SW 1271 (cell line): Measurements from ENCODE around the gene MALAT1.
A peak's percentile ranks its signal among the peaks of the same experiment; 100 is the strongest.

Experiments
- DNase-seq, 2 experiments: peaks; one replicate each; lab custom pipeline; 2025; lab: John Stamatoyannopoulos, UW

MALAT1 gene

GRCh38 chr11:65479184-65480145, 19.4 kb upstream of the MALAT1 start:
- no peak for DNase-seq

GRCh38 chr11:65482306-65482850, 16.5 kb upstream of the MALAT1 start:
- DNase-seq, result no peak

GRCh38 chr11:65485920-65486219, 13.0 kb upstream of the MALAT1 start:
- DNase-seq, result no peak

DNA sequence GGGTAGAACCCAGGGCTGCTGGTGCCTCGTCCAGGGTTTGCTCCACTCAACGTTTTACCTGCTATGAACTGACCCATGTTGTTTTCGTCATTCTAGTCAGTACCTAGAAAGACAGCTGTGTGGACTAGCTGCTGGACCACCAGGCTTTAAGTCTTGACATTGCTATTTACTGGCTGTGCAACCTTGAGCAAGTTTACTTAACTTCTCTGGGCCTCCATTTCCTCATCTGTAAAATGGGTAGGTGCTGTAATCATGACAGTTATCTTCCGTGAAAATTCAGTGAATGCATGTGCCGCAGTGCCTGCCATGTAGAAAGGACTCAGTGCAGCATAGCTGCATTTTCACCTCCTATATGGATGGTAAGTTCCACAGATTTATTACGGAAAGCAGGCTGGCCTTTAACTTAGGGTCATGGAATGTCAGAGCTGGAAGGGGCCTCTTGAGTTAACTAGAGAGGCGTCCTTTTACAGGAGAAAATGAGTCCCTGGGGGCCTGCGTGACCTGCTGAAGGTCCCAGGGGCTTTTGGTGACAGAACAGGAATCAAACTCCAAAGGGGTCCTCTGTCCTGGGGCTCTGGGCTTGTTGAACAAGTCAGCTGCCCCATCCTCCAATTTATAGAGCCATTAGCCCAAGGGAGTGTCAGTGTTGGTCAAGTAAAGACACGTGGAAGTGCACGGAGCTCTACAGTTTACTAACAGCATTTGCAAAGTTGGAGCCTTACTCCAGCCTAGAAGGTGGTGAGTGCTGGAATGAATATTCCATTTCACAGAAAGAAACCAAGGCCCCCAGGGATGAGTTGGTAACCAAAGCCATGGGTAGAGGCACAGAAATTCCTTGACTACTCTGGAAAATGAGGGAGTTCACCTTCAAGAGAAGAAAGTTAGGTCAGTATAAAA, 12.0 kb upstream of the MALAT1 start:
- DNase-seq, result no peak

DNA sequence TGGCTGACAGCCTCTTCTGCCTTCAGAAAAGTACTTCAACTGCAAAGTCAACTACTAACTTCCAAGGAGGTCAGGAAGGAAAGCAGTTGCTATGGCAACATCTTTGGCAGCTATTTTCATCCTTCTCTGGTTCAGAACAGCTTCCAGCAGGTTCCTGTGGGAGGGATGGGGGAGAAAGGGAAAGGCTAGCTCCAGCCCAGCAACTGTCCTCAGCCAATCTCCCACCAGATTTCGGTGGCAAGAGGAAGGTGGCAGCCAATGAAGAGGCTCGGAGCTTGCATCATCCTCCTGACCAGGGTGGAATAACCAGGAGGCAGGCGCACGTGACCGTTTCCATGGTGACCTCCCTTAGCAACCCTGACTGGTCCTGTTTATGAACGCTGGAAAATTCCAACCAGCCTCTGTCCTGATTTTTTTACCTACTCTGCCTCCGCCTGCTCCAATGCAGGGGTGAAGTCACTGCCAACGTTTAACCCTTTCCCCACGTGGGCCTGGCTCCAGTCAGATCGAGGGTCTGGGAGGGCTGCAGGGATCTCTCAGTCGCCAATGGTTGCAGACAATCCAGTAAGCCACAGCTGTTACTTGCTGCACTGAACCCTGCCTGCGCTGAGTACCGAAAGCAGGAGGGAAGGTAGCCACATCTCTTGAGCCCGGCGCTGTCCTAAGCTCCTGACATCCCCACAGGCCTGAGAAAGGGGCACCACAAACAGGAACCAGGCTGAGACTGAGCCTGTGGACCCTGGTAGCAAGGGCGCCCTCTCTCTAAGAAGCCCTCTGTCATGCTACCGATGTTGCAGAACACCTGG, 11.2 kb upstream of the MALAT1 start:
- DNase-seq, result peak; percentile 95 to 99

DNA sequence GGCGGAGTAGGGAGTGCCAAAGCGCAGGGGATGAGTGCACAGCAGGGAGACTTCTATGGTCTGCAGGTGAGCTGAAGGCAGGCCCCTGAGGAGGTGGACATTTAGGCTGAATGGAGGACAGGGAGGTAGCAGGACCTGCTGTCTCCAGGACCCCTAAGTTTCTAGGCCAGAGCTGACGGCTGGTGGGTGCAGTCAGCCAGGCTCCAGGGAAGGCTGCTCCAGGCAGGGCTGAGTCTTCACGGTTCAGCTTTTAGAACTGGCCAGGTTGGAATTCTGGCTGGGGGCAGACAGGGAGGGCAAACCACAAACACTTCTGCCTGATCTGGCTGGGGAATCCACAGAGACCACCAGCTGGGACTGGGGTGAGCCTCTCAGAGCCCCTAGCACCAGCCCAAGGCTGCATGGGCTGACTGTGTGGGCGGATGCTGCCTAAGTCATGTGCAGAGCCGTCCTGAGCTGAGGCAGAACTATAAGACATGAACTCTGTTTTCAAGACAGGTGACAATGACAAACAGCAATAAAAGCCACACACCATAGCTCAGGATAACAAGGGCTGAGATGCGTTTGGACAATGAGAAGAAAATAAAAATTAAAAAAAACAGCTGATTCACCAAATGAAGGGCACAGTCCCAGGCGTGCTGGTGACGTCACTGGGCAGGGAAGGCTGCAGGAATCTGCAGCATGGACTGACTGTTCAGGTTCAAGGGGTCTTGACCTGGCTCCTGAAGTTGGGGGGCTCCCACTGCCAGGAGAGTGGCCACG, 10.4 kb upstream of the MALAT1 start:
- no peak for DNase-seq

GRCh38 chr11:65489035-65489705, 9.7 kb upstream of the MALAT1 start:
- DNase-seq, result peak in 1 of 2 experiments; percentile 68

DNA sequence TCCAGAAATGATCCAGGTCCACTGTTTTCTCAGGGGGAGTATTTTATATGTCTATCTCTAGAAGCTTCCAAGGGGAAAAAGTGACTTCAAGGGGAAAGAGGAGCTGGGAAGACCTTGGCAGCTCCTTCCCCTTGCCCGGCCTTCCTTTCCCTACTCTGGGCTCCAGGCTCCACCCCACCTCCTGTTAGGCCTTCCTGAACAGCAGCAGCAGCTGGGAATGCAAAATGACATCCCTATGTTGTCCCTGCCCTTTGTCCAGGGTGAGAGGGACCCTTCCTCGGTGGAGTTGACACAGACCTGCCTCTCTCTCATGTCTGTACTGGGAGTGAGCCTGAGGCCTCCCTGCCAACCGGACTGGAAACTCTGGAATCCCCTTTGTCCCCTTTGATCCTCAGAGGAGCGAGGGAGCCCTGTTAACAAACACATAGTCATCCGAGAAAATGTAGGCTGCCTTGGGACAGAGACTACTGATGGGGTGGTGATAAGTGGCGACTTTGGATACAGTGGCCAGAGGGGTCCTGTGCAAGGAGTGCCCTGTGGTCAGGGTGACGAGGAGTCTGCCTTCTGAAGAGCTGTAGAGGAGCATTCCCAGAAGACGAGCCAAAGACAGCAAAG, 9.0 kb upstream of the MALAT1 start:
- DNase-seq, result no peak

DNA sequence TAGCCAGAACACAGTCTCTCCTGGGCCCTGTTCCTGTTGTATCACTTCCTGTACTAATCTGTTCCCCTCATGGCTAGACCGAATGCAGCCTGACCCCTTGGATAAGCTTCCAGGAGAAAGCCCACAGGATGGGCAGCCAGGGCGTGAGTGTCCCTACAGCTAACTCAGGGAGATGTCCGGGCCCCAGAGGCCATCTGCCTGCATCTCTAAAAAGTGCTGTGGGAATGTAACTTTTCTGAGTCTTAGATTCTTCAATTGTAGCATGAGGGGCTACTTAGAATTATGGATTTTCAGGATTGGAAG, 7.7 kb upstream of the MALAT1 start:
- no peak for DNase-seq

DNA sequence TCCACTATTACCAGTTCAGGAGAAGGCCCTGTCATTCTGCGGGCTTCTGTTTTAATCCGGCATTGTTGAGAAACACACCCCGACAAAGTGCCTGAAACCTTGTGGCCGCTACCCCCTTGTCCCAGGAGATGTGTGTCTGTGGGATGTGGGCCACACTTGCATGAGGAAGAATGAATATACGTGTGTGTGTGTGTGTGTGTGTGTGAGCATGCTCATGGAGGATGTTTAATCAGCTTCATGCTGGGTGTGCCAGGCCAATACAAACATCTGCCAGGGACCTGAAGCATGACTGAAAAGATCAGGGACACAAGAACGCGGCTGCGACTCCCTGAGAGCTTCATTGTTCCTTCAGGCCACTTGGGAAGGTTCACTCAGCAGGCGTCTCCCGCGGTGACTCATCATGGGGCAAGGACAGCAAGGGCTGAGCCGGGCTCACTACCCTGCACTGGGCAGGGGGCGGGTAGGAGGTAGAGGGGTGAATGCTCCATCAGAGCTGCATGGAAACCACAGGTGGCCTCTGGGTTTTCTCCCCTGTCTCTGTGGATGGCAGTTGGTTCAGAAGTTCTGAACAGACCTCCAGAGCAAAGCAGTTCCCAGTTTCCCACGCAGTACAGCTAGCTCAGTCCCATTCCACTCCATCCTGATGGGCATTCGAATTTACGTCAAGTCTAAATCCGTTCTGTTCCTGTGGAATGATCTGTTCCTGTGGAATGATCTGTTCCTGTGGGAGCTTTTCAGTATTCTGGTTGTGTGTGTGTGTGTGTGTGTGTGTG, 7.0 kb upstream of the MALAT1 start:
- DNase-seq, result peak in 1 of 2 experiments; percentile 71

DNA sequence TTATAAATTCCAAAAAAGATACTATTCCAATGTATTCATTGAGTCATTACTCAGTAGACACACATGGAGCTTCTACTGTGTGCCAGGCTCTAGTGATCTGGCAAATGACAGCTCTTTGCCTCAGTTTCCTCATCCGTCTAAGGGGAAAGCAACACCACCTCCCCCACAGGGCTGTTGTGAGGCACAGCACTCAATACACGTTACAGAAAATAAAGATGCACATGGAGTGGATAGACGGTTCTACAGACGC, 6.5 kb upstream of the MALAT1 start:
- no peak for DNase-seq

- no peak for DNase-seq
Observed at GRCh38 chr11:65492637-65493366, 6.0 kb upstream of the MALAT1 start.

DNA sequence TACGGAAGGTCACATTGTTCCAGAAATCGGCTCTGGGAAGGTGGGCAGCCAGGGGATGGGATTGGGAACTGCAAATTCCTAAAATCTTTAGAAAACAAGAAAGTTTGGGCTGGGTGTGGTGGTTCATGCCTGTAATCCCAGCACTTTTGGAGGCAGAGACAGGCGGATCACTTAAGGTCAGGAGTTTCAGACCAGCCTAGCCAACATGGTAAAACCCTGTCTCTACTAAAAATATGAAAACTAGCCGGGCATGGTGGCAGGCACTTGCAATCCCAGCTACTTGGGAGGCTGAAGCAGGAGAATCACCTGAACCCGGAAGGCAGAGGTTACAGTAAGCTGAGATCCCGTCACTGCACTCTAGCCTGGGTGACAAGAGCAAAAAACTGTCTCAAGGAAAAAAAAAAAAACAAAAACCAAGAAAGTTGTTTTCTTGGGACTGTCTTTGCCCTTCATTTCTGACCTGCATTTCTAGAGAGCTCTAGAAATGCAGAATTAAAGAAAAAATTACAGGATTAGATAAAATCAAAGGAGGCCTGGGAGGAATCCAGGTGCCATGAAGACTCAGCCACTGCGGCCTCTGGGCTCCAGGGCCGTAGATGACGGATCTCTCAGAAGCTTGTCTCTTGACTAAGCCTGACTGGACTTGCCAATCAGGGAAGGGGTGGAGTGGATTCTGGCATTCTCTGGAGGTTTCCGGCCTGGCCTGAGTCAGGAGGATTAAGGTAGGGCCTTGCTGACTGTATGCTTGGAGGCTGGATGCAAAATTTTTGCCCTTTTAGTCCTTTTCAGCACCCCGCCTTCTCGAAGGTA, 5.3 kb upstream of the MALAT1 start:
- peak in 1 of 2 experiments; percentile 71 for DNase-seq

GRCh38 chr11:65496304-65497140, 2.3 kb upstream of the MALAT1 start:
- DNase-seq, result no peak

- DNase-seq, result peak; percentile 98 to 99
Observed at GRCh38 chr11:65497141-65498041, 1.5 kb upstream of the MALAT1 start.

DNA sequence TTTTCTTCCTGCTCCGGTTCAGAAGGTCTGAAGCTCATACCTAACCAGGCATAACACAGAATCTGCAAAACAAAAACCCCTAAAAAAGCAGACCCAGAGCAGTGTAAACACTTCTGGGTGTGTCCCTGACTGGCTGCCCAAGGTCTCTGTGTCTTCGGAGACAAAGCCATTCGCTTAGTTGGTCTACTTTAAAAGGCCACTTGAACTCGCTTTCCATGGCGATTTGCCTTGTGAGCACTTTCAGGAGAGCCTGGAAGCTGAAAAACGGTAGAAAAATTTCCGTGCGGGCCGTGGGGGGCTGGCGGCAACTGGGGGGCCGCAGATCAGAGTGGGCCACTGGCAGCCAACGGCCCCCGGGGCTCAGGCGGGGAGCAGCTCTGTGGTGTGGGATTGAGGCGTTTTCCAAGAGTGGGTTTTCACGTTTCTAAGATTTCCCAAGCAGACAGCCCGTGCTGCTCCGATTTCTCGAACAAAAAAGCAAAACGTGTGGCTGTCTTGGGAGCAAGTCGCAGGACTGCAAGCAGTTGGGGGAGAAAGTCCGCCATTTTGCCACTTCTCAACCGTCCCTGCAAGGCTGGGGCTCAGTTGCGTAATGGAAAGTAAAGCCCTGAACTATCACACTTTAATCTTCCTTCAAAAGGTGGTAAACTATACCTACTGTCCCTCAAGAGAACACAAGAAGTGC, 661 bp upstream of the MALAT1 start:
- DNase-seq, result no peak
